Measurements from ENCODE around the gene CYRIA.

The CYRIA gene

DNA sequence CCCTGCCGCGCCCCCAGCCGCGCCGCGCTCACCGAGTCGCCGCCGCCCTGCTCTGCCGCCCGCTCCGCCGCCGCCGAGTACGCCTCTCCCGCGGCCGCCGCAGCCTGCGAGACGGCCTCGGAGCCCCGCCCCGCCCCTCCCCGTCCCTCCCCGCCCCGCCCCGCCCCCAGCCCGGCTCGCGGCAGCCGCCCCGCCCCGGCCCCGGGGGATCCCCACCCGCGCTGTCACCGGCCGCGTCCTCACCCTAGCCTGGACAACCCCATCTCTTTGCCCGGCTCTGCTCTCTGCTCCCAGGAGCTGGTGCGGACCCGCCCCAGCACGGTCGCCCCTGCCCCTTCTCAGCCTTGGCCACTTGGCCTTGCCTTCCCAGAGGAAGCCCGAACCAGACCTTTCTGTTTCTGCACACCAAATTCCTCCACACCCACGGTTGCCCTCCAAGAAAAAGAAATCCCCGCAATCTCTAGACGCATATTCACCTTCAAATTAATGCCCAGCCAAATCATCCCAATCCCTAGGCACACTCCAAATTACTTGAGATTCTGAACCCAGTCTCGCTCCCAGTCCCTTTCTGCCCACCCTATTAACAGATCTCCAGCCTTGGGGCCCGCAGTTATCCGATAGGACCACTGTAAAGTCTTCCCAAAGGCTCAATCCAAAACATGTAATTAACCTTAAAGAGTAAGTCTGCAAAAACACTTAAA is at the start of gene CYRIA:
TSS of gene CYRIA (minus strand) at position 87 of the 701 bp plus-strand sequence. CDS start 77,715 bp downstream, outside the sequence.
- DNase-seq (ENCODE audit: low spot score), result no peak

DNA sequence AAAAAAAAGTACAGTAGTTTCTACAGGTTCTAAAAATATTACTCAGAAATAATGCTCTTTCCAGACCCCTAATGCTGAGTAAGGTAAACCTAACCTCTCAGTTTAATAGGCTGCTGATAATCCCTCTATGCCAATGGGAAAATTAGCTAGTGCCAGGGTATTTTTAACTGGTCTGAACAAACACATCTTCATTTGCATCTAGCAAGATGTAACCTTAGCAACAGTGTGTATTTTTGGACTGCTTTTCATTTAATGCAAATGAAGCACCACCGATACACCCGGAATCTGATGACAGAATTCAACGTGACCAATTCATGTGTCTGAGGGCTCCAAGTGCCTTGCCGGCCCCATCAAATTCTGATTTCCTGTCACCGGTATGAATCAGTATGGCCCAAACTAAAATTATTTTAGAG is 47.4 kb upstream of the CYRIA start:
- DNase-seq (ENCODE audit: low spot score), result no peak

GRCh38 chr2:16709769-16710168 is 44.1 kb upstream of the CYRIA start:
- no peak for DNase-seq (ENCODE audit: low spot score)

DNA sequence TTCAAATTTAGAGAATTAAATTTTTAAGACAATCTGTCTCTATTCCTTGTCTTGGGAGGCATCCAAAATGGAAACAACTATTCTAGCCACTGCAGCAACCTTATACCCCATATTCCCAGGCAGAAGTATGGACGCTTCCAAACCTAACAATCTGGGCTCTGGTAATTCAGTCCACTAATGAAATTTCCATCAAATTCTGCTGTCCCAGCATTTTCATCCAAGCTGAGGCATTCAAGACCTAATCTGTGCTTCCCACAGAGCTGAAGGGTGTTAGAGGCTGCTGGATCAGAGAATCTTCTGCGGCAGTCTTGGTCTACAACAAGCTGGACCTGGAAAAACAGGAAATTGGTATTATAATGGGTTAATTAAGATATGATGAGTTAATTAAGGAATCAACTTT is 42.5 kb upstream of the CYRIA start:
- DNase-seq (ENCODE audit: low spot score), result no peak

DNA sequence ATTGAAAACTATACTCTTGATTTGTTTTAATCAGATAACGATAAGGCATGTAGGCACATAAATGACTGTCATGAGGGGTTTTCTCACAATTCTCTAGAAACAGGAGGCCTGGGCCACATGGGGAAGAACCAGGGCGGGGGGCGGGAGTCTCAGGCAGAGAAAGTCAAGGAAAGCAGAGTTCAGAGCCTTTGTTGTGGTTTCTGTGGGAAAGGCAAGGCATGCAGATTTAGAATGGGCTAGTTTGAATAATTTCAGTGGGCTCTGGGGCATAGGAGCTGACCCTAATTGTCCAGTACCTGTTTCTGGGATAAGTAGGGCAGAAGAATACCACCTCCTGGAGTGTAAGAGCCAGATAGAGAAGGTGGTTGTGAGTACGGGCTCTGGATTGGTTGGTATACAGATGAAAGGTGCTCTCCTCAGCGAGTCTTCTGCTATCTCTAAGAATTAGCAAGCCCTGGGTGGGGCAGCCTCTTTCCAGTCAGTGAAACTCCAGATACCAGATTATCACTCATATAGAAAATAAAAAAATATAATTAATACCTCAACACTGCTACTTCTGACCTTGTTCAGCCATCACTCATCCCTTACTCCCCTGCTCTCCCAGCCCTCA is 41.5 kb upstream of the CYRIA start:
- DNase-seq (ENCODE audit: low spot score), result no peak

DNA sequence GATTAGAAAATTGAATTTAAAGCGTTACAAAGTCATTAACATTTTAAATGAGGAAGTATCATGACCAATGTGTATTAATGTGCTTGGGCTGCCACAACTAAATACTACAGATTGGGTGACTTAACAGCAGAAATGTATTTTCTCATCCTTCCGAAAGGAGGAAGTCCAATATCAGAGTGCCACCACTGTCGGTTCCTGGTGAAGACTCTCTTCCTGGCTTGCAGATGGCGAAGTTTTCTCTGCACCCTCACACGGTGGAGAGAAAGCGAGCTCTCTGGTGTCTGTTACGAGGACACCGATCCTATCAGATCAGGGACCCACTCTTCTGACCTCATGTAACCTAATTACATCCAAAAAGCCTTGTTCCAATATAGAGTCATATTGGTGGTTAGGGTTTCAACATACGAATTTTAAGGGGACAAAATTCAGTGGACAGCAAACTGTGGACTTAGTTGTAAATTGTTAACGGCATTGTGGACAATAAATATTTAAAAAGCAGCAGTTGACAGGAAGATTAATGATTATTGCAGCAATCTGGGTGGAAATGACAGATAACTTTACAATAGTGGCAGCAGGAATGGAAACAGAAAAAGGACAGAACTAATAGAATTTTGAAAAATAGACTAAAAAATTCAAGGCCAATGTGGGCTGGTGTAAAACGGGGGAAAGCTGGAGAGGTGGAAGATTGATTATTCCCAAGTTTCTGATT is 35.1 kb upstream of the CYRIA start:
- DNase-seq (ENCODE audit: low spot score), result no peak

- DNase-seq (ENCODE audit: low spot score), result no peak
These were observed 28.2 kb upstream of the CYRIA start for GRCh38 chr2:16693854-16694253.

DNA sequence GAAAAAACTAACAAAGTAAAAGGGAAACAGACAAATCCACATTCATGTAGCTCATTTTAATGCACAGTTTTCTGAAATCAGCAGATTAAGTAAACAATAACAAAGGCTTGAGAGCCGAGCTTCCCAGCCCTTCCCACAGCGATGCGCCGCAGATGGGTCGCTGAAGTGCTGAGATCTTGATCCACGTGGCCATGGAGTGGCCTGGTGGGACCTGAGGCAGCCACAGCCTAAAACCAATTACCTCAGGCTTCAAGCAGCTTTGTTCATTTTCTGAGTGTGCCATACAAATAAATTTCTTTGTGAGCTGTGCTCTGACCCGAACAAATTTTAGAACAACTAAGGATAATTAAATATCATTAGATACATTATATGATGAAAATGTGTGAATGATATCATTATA is 25.6 kb upstream of the CYRIA start:
- no peak for DNase-seq (ENCODE audit: low spot score)

DNA sequence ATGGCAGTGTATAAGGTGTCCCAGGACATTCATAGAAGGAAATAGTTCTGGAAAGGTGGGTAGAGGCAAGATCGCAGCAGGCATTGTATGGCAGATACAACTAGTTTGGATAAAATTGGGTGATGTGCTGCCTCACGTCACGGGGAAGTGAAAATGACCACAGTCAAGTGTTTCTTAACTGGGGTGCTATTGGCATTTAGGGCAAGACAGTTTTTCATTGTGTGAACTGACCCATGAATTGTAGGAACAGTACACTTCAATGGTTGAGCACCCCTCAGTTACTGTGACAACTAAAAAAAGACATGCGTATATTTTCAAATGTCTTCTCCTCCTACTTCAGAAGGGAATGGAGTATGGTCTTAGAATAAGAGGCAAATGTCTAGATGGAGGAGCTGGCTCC is 22.3 kb upstream of the CYRIA start:
- no peak for DNase-seq (ENCODE audit: low spot score)

DNA sequence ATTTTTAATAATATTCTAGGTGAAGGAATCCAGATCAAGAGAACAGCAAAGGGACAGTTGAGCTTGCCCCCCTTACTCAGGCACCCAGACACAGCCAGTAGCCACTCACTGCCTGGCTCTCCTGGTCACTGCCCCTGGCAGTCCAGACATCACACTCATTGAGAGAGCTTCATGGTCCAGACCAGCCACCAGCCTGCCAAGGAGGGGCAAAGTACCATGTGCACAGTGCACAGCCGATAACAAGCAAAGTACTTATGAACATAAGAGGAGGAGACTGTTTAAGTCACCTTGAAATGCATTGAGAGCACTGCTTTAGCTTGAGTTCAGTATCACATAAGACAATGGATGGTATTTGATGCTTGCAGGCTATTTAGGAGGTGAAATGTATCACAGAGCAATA is 21.6 kb upstream of the CYRIA start:
- no peak for DNase-seq (ENCODE audit: low spot score)

GRCh38 chr2:16686641-16687040 is 21.0 kb upstream of the CYRIA start:
- no peak for DNase-seq (ENCODE audit: low spot score)

- no peak for DNase-seq (ENCODE audit: low spot score)
These were observed 19.7 kb upstream of the CYRIA start for GRCh38 chr2:16685340-16685715.

DNA sequence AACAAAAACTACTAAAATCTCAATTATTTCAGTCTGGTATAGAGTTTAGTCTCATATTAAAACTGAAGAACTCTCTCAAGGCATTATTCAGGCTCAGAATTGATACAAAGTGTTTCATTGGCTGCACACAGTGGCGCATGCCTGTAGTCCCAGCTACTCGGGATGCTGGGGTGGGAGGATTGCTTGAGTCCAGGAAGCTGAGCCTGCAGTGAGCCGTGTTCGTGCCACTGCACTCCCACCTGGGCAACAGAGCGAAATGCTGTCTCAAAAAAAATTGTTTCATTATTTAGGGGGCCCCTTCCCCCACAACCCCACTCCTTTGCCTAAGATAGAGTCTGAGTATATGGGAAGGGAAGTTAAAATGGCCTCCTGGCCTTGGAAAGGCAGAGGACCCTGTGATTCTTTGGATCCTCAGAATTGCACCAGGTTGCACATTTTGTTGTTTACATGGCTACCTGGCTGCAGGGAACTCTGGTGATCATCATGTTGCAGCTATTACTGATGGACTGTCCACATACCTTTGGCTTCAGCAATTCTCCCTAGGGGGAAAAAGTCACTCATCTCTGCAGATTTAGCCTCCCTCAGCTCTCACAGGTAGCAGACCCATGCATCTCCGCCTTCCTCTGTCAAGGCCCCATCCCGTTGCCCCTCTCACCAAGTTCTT is 19.2 kb upstream of the CYRIA start:
- no peak for DNase-seq (ENCODE audit: low spot score)

DNA sequence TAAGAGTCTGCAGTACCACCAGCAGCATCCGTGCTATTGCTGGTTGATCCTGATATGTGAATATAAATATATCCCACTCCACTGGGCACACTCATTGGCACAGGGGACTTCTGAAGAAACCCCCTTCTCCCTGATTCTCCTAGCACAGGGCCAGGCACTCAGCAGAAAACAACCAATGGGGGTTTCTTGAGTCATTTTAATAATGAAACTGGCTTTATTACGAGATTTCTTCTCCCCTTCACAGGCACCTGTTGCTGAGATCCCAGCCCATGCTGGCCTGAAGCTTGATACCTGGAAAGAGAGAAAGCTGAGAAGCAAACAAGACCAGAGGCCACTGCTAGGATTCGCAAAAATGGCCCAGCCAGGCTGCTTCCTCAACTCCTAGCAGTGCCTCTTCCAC is 17.9 kb upstream of the CYRIA start:
- no peak for DNase-seq (ENCODE audit: low spot score)

GRCh38 chr2:16682431-16683118 is 16.9 kb upstream of the CYRIA start:
- DNase-seq (ENCODE audit: low spot score), result no peak

DNA sequence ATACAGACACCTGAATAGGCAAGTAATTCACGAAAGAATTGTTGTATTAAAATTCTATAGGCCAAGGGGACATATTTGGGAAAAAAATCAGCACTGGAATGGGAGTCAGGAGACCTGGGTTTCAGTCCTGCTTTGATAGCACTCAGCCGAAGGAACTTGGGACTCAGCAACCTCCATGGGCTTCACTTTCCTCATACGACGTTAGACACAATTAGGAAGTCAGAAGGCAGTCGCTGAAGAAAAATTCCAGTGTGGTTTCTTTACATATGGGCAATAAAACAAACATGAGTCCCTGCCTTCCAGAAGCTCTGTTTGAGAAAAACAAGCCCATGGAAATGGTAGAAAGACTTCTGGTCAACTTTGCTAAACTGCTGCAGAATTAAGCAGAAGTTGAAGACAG is 15.1 kb upstream of the CYRIA start:
- no peak for DNase-seq (ENCODE audit: low spot score)

DNA sequence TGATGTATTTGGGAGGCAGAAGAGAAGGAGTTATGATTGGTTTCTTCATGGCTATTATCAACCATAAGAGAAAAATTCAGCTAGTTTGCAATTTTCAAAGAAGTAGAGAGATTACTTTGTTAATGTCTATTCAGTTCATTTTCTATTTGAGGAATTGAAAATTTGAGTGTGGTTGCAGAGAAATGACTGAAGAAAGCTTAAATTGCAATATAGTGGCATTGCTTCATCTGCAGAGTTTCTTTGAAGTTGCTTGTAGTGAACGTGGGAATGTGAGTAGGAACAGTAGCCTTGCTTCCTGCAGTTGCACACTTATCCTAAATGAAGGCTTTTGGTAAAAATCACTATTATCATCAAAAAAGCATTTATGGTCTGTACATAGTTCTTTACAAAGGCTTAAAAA is 14.7 kb upstream of the CYRIA start:
- no peak for DNase-seq (ENCODE audit: low spot score)

GRCh38 chr2:16678964-16679363 is 13.3 kb upstream of the CYRIA start:
- DNase-seq (ENCODE audit: low spot score), result no peak

GRCh38 chr2:16677875-16678274 is 12.2 kb upstream of the CYRIA start:
- no peak for DNase-seq (ENCODE audit: low spot score)

- DNase-seq (ENCODE audit: low spot score), result no peak
These were observed 10.1 kb upstream of the CYRIA start for GRCh38 chr2:16675781-16676180.

DNA sequence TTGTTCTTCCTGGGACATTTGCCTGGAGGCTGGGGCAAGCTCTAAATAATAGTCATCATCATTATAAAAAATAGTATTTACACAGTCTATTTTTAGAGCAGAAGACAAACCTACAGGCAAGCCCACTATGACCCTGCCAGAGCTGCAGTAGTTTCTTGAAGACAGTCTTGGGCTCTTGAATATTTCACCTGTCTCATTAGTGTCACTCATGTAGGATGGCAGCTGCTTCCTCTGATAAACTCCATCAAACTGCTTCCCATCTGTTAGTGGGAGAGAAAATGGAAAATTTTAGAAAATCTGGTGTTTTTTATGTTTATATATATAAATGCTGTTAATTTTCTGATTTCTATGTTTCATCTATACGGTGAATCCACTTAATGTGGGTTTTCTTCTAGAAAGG is 8.5 kb upstream of the CYRIA start:
- DNase-seq (ENCODE audit: low spot score), result no peak

- no peak for DNase-seq (ENCODE audit: low spot score)
These were observed 6.1 kb upstream of the CYRIA start for GRCh38 chr2:16671760-16672159.

All from COLO829 (cell line).